Epithelial cell of proximal tubule (primary cell): ENCODE data around the gene XRN2. TPM values are rescaled to one million over a fixed set of nuclear protein-coding genes. Genes with fewer than 3 reads are reported as not detected.

Experiments used
- DNase-seq: peaks from one replicate; pipeline ENCODE4 v3.0.0-alpha.2; 2011; ENCODE audit warnings: low read depth
- H3K4me3 ChIP-seq: 2 replicates; pipeline ENCODE4 v1.5.1; 2011; ENCODE audit warnings: low read depth, mild to moderate bottlenecking, low read length
- total RNA-seq: library from RNA; depleted of rRNA; stranded (reverse); fragments of >200 nt; gene quantifications from 2 replicates; pipeline ENCODE4 v1.2.3, GENCODE V29; 2015
- TF ChIP-seq, protein P1 (sequence below): conservative IDR thresholded peaks from 2 replicates; pipeline ENCODE4 v1.5.1; 2012; ENCODE audit warnings: low read depth, mild to moderate bottlenecking, low read length

Gene XRN2
- total RNA-seq, 1 donor from 2014 or later: 92.0 TPM

DNA sequence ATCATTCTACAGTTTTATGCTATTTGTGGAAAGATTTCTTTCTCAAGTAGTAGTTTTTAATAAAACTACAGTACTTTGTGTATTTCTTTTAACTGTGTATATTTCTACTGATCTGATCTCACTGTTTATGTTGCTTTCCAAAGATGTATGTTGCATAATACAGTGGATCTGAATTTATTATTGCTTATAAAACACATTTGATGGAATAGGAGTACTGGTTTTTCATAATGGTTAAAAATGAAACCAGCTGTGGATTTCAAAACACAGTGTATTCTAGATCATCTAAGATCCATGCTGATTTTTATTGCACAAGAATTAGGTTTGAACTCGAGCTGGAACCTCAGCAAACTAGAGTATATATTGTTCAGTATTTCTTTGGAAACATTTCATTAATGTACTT lies 86.2 kb downstream of the XRN2 start:
- H3K4me3 ChIP-seq: no peak overlapping the region
- TF ChIP-seq, protein P1, sequence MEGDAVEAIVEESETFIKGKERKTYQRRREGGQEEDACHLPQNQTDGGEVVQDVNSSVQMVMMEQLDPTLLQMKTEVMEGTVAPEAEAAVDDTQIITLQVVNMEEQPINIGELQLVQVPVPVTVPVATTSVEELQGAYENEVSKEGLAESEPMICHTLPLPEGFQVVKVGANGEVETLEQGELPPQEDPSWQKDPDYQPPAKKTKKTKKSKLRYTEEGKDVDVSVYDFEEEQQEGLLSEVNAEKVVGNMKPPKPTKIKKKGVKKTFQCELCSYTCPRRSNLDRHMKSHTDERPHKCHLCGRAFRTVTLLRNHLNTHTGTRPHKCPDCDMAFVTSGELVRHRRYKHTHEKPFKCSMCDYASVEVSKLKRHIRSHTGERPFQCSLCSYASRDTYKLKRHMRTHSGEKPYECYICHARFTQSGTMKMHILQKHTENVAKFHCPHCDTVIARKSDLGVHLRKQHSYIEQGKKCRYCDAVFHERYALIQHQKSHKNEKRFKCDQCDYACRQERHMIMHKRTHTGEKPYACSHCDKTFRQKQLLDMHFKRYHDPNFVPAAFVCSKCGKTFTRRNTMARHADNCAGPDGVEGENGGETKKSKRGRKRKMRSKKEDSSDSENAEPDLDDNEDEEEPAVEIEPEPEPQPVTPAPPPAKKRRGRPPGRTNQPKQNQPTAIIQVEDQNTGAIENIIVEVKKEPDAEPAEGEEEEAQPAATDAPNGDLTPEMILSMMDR: no peak
- DNase-seq: no peak

GRCh38 chr20:21390768-21391167 lies 87.6 kb downstream of the XRN2 start:
- DNase-seq: no peak
- TF ChIP-seq, protein P1: no peak
- H3K4me3 ChIP-seq: no peak overlapping the region

- no peak for DNase-seq
- TF ChIP-seq, protein P1: no peak
- no peak overlapping the region for H3K4me3 ChIP-seq
These were observed 88.2 kb downstream of the XRN2 start for GRCh38 chr20:21391185-21391971.

DNA sequence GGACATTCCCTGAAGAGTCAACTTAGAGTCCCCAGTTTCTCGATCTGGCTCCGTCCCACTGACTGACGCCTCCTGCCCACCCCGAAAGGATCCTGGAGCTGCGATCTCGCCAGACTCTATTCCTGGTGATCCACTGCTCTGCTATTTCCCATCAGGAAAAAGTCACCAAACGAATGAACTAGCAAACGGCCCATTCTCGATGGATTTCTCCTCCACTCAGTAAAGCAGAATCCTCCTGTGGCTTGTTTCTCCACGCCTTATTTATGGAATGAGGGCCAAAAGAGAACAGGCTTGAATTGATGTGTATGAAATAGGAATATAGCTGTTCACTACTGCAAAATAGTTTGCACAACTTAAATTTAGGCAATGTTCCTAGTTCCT lies 88.8 kb downstream of the XRN2 start:
- no peak for DNase-seq
- TF ChIP-seq, protein P1: no peak
- no peak overlapping the region for H3K4me3 ChIP-seq

DNA sequence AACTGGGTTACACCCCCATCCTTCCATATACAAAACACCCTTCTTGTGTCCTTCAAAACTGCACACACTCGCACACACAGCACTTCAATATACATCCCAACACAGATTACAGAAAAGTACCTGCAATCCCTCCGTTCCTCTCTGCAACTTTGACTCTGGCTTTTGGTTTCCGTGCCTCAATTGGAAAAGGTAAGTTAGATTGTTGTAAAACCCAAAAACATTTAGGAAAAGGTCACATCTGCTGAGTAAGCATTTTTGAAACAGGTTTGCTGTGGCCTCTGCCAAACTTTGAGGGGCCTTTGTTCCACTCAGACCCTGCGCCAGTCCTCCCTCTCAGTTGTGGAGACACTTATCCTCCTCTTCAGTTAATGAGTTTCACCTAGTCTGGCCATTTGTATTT lies 90.0 kb downstream of the XRN2 start:
- TF ChIP-seq, protein P1: no peak
- no peak for DNase-seq
- H3K4me3 ChIP-seq: no peak overlapping the region

GRCh38 chr20:21393816-21394519 lies 90.8 kb downstream of the XRN2 start:
- no peak for DNase-seq
- TF ChIP-seq, protein P1: no peak
- no peak overlapping the region for H3K4me3 ChIP-seq
